Neural crest cell (in vitro differentiated cells): ENCODE results near the gene ADAM33. TPM values are rescaled to one million over a fixed set of nuclear protein-coding genes. Genes with fewer than 3 reads are reported as not detected.

Experiments
- DNase-seq: peaks from one replicate; pipeline ENCODE4 v3.0.0; 2021; ENCODE audit warnings: low read depth, mixed read lengths, low spot score
- H3K27ac Mint-ChIP-seq: one replicate; pipeline ENCODE4 v1.8.0; 2021; ENCODE audit warnings: mild to moderate bottlenecking, mixed read lengths; ENCODE audit not compliant: unreplicated experiment
- H3K27me3 Mint-ChIP-seq: 2 replicates; pipeline ENCODE4 v1.8.0; 2021; ENCODE audit warnings: low read depth, mild to moderate bottlenecking, mixed read lengths
- H3K36me3 Mint-ChIP-seq: 2 replicates; pipeline ENCODE4 v1.8.0; 2021; ENCODE audit warnings: low read depth, mild to moderate bottlenecking, mixed read lengths
- H3K4me1 Mint-ChIP-seq: 2 replicates; pipeline ENCODE4 v1.8.0; 2021; ENCODE audit warnings: mixed read lengths
- H3K4me3 Mint-ChIP-seq: one replicate; pipeline ENCODE4 v1.8.0; 2021; ENCODE audit warnings: mild to moderate bottlenecking, mixed read lengths
- H3K9me3 Mint-ChIP-seq: 2 replicates; pipeline ENCODE4 v1.8.0; 2021; ENCODE audit warnings: mixed read lengths
- CTCF ChIP-seq: fragments of 200-600 bp; sonication (generic); conservative IDR thresholded peaks from 2 replicates; pipeline ENCODE4 v1.5.0; 2021; ENCODE audit warnings: antibody characterized with exemption, mild to moderate bottlenecking
- total RNA-seq: library from RNA; stranded (reverse); gene quantifications from 2 replicates; pipeline ENCODE4 v1.2.1, GENCODE V29; 2021

Gene ADAM33
- total RNA-seq, 1 donor from 2014 or later: 3.2 TPM

- H3K4me3 Mint-ChIP-seq: no peak overlapping the region
- peak overlapping the region; percentile 15 for H3K27ac Mint-ChIP-seq
- peaks cover 19% of the 10 kb centered on the region for H3K27me3 Mint-ChIP-seq
- TF ChIP-seq CTCF: no peak
- H3K4me1 Mint-ChIP-seq: no peaks in the 10 kb centered on the region
- no peaks in the 10 kb centered on the region for H3K9me3 Mint-ChIP-seq
- no peaks in the 10 kb centered on the region for H3K36me3 Mint-ChIP-seq
- no peak for DNase-seq
Measured at GRCh38 chr20:3670511-3670910, 11.3 kb downstream of the ADAM33 start.

DNA sequence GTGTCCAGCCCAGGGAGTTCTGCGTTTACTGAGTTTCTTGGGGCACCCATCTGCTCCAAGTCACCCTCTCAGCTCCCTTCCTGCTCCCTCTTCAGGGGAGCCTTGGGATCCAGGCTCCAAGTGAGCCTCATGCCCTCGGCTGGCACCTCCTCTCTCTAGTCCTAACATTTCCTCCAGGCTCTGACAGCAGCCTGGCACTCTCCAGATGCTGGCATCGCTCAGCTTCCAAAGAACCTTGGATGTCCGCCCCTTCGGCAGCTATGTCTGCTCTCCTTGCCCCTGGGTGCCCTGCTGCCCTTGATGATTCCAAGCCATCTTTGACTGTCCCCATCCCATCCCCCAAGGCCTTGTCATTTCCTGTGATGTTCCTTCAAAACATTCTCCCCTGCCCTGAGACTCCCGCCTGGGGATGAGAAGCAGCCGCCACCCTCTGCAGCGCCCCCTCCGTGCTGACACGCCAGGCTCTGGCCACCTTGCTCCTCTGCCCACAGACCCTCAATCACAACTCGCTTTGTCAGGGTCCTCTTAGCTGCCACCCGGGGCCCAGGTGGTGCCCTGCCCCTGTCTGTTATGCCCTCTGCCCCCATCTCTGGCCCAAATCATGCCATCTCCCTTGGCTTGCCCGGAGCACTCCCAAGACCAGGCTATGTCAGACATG lies 12.0 kb downstream of the ADAM33 start:
- TF ChIP-seq CTCF: no peak
- peaks cover 14% of the 10 kb centered on the region for H3K27me3 Mint-ChIP-seq
- DNase-seq: no peak
- peak overlapping the region; percentile 55 for H3K27ac Mint-ChIP-seq
- H3K4me1 Mint-ChIP-seq: no peaks in the 10 kb centered on the region
- H3K4me3 Mint-ChIP-seq: no peak overlapping the region
- H3K9me3 Mint-ChIP-seq: no peaks in the 10 kb centered on the region
- H3K36me3 Mint-ChIP-seq: no peaks in the 10 kb centered on the region

DNA sequence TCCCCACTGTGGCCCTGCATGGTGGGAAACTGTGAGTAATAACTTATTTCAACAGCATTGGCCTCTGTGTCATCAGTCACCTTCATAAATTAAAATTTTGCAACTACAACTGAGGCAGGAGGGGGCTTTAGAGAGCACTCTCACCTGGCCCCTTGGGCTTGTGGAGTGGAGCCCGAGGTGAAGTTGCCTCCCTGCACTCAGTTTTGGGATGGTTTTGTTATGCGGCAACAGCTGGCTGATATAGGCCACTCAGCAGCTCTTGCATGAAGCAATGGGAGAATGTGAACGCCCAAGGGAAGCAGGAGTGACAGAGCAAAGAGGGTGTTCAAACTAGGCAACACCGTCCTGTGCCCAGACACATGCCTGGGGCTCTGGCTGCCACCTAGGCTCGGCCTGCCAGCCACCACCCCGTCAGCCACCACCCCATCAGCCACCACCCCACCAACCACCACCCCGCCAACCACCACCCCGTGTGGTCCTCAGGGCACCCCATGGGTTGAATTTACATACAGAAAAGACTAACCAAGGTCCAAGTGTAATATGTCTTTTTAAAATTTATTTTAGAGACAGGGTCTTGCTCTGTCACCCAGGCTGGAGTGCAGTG lies 14.3 kb downstream of the ADAM33 start:
- no peak overlapping the region for H3K27ac Mint-ChIP-seq
- no peak overlapping the region for H3K4me3 Mint-ChIP-seq
- no peaks in the 10 kb centered on the region for H3K36me3 Mint-ChIP-seq
- no peak for DNase-seq
- peaks cover 16% of the 10 kb centered on the region for H3K27me3 Mint-ChIP-seq
- no peaks in the 10 kb centered on the region for H3K9me3 Mint-ChIP-seq
- TF ChIP-seq CTCF: no peak
- no peaks in the 10 kb centered on the region for H3K4me1 Mint-ChIP-seq

- no peaks in the 10 kb centered on the region for H3K9me3 Mint-ChIP-seq
- H3K4me1 Mint-ChIP-seq: peaks cover 3% of the 10 kb centered on the region
- no peak for DNase-seq
- no peak for TF ChIP-seq CTCF
- peaks cover 46% of the 10 kb centered on the region for H3K27me3 Mint-ChIP-seq
- no peak overlapping the region for H3K27ac Mint-ChIP-seq
- H3K36me3 Mint-ChIP-seq: no peaks in the 10 kb centered on the region
- no peak overlapping the region for H3K4me3 Mint-ChIP-seq
Measured at GRCh38 chr20:3663858-3664257, 18.0 kb downstream of the ADAM33 start.

DNA sequence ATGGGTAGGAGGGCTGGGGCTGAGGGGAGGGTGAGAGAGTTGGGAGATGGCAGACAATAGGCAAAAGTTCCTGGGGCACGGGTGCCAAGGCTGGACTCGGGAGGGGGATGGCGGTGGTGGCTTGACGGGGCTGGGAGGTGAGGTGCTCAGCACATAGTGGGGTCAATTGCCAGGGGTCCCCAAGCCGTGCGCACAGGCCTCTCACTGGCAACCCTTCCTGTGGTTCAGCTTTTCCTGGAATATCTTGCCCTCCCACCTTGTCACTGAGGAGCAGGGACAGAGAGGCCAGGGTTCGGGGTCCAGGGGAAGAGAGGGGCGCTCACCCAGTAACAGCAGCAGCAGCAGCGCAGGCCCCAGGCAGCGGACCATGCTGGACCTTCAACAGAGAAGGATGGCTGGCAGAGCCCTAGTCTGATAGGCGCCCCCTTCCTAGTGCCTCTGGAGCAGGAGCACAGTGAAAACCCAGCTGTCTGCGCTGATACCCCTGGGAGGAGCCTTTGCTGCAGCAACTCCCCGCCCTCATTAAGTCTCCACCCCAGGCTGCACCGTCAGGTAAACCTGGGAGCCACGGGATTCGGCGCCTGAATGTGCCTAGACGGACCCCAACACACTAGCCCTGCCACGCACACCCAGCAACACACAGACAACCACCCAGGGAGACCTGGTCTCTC lies 18.6 kb downstream of the ADAM33 start, which contains the start of gene GFRA4:
TSS of gene GFRA4 (minus strand) at position 369 of the 671 bp plus-strand sequence. CDS start at position 369, 0 bp downstream.
- TF ChIP-seq CTCF: no peak
- Mint-ChIP-seq H3K4me1 (peaks cover 6% of the 10 kb centered on the region), H3K36me3 (no peaks in the 10 kb centered on the region), H3K27ac (no peak within 1 kb of the TSS), H3K9me3 (no peaks in the 10 kb centered on the region), H3K4me3 (no peak within 1 kb of the TSS), H3K27me3 (peaks cover 48% of the 10 kb centered on the region)
- no peak for DNase-seq
